GM19351 (cell line): ENCODE data around the gene ADAMTS17.

Experiments used
- ATAC-seq: cut with Tn5 transposase; IDR thresholded peaks from one replicate; pipeline ENCODE4 v1.9.1; 2021; ENCODE audit warnings: mild to moderate bottlenecking, moderate library complexity; ENCODE audit not compliant: unreplicated experiment

The ADAMTS17 gene

GRCh38 chr15:100114100-100114499, 227.7 kb downstream of the ADAMTS17 start:
- ATAC-seq, result no peak

- no peak for ATAC-seq
Observed at GRCh38 chr15:100113351-100114080, 228.3 kb downstream of the ADAMTS17 start.

- ATAC-seq, result no peak
Observed at GRCh38 chr15:100112636-100113305, 229.0 kb downstream of the ADAMTS17 start.

GRCh38 chr15:100112061-100112420, 229.7 kb downstream of the ADAMTS17 start:
- ATAC-seq, result no peak

- ATAC-seq, result no peak
Observed at GRCh38 chr15:100111125-100112060, 230.4 kb downstream of the ADAMTS17 start.

- no peak for ATAC-seq
Observed at GRCh38 chr15:100109486-100110035, 232.2 kb downstream of the ADAMTS17 start.

- no peak for ATAC-seq
Observed at GRCh38 chr15:100108846-100109245, 232.9 kb downstream of the ADAMTS17 start.

- ATAC-seq, result no peak
Observed at GRCh38 chr15:100108346-100108745, 233.4 kb downstream of the ADAMTS17 start.

- ATAC-seq, result no peak
Observed at GRCh38 chr15:100107606-100108225, 234.1 kb downstream of the ADAMTS17 start.

- ATAC-seq, result no peak
Observed at GRCh38 chr15:100107151-100107550, 234.6 kb downstream of the ADAMTS17 start.

- no peak for ATAC-seq
Observed at GRCh38 chr15:100106732-100107131, 235.0 kb downstream of the ADAMTS17 start.

- ATAC-seq, result no peak
Observed at GRCh38 chr15:100105101-100105500, 236.7 kb downstream of the ADAMTS17 start.

GRCh38 chr15:100104245-100104644, 237.5 kb downstream of the ADAMTS17 start:
- no peak for ATAC-seq

GRCh38 chr15:100103828-100104227, 237.9 kb downstream of the ADAMTS17 start:
- no peak for ATAC-seq

GRCh38 chr15:100101426-100102089, 240.2 kb downstream of the ADAMTS17 start:
- ATAC-seq, result no peak

- no peak for ATAC-seq
Observed at GRCh38 chr15:100100926-100101325, 240.8 kb downstream of the ADAMTS17 start.

- no peak for ATAC-seq
Observed at GRCh38 chr15:100099976-100100375, 241.8 kb downstream of the ADAMTS17 start.

GRCh38 chr15:100098705-100099104, 243.1 kb downstream of the ADAMTS17 start:
- no peak for ATAC-seq

- no peak for ATAC-seq
Observed at GRCh38 chr15:100097342-100098127, 244.2 kb downstream of the ADAMTS17 start.
